Keratinocyte (primary cell): ENCODE measurements around the gene FARP2. TPM values are rescaled to one million over a fixed set of nuclear protein-coding genes. Genes with fewer than 3 reads are reported as not detected.

Experiments used
- DNase-seq: peaks from one replicate; pipeline ENCODE4 v3.0.0-alpha.2; 2011; ENCODE audit warnings: low read depth, missing footprints, low spot score
- FAIRE-seq: peaks from 2 replicates; lab custom pipeline; 2011; peaks lifted over from hg19 to GRCh38; lab: Jason Lieb, UNC
- H2AFZ ChIP-seq: 2 replicates; pipeline ENCODE4 v1.6.0; 2012; ENCODE audit warnings: low read length, control low read depth, inconsistent platforms; ENCODE audit not compliant: control insufficient read depth
- H3K27ac ChIP-seq: 2 replicates; pipeline ENCODE4 v1.5.1; 2011; ENCODE audit warnings: low read length; ENCODE audit not compliant: control insufficient read depth, insufficient read depth
- H3K27me3 ChIP-seq: 3 replicates; pipeline ENCODE4 v1.6.0; 2011; ENCODE audit warnings: low read length; ENCODE audit not compliant: control insufficient read depth, insufficient read depth; ENCODE audit errors: extremely low read depth
- H3K36me3 ChIP-seq, 2 experiments: 2 replicates in 1 of 2; 3 replicates in 1 of 2; pipeline ENCODE4 v1.5.1; 2011; ENCODE audit warnings: low read length in 2 of 2, mild to moderate bottlenecking in 1 of 2; ENCODE audit not compliant: control insufficient read depth in 2 of 2, insufficient read depth in 2 of 2; ENCODE audit errors: extremely low read depth in 1 of 2
- H3K4me1 ChIP-seq: 3 replicates; pipeline ENCODE4 v1.5.1; 2011; ENCODE audit warnings: low read length; ENCODE audit not compliant: control insufficient read depth, insufficient read depth; ENCODE audit errors: extremely low read depth
- H3K4me2 ChIP-seq: 3 replicates; pipeline ENCODE4 v1.6.0; 2011; ENCODE audit warnings: low read depth, low read length; ENCODE audit not compliant: control insufficient read depth, insufficient read depth; ENCODE audit errors: extremely low read depth
- H3K4me3 ChIP-seq, 3 experiments: fragments of 200-600 bp in 1 of 3; sonication (generic) in 1 of 3; 2 replicates in 2 of 3; 3 replicates in 1 of 3; pipeline ENCODE4 v1.5.1; 2011 to 2016; ENCODE audit warnings: low read length in 3 of 3, mild to moderate bottlenecking in 3 of 3, control low read depth in 2 of 3, inconsistent platforms in 1 of 3, low read depth in 1 of 3, mixed read lengths in 1 of 3, mixed run types in 1 of 3, moderate library complexity in 1 of 3; ENCODE audit not compliant: control insufficient read depth in 2 of 3, insufficient read depth in 2 of 3; ENCODE audit errors: extremely low read depth in 1 of 3
- H3K79me2 ChIP-seq: 2 replicates; pipeline ENCODE4 v1.6.0; 2012; ENCODE audit warnings: low read length; ENCODE audit not compliant: control insufficient read depth, insufficient read depth
- H3K9ac ChIP-seq: 3 replicates; pipeline ENCODE4 v1.6.0; 2011; ENCODE audit warnings: low read length; ENCODE audit not compliant: control insufficient read depth, insufficient read depth; ENCODE audit errors: extremely low read depth
- H3K9me1 ChIP-seq: 3 replicates; pipeline ENCODE4 v1.6.0; 2011; ENCODE audit warnings: low read length; ENCODE audit not compliant: control insufficient read depth, insufficient read depth; ENCODE audit errors: extremely low read depth
- H3K9me3 ChIP-seq: 2 replicates; pipeline ENCODE4 v1.5.1; 2012; ENCODE audit warnings: low read depth, low read length; ENCODE audit not compliant: control insufficient read depth
- H4K20me1 ChIP-seq: 3 replicates; pipeline ENCODE4 v1.6.0; 2011; ENCODE audit warnings: low read length; ENCODE audit not compliant: control insufficient read depth, insufficient read depth; ENCODE audit errors: extremely low read depth
- EZH2 ChIP-seq: IDR thresholded peaks from one replicate; pipeline ENCODE4 v1.6.1; 2012; ENCODE audit warnings: inconsistent platforms, mild to moderate bottlenecking, low read length, moderate library complexity
- dilution Hi-C: fragments of 300-500 bp; cut with MboI; formaldehyde crosslinking; loops from one replicate; pipeline ENCODE4 v1.7.0; 2020; ENCODE audit warnings: low sequenced_read_pairs; ENCODE audit not compliant: extremely low pct_ligation_motif_present
- polyA plus RNA-seq, 5 experiments: library from polyadenylated mRNA; depleted of rRNA in 3 of 5; stranded (reverse) in 3 of 5; stranded (forward) in 1 of 5; unstranded in 1 of 5; fragments of >200 nt; gene quantifications; 1 replicate in 1 of 5; 2 replicates in 3 of 5; 3 replicates in 1 of 5; pipeline versions ENCODE4 v1.2.1 to v1.2.3, GENCODE V29; 2011 to 2012; ENCODE audit warnings: missing spikeins in 2 of 5, low read depth in 1 of 5, low replicate concordance in 1 of 5
- TF ChIP-seq, protein P1 (sequence below), 3 experiments: IDR thresholded peaks in 1 of 3; conservative IDR thresholded peaks in 1 of 3; optimal IDR thresholded peaks in 1 of 3; 2 replicates in 2 of 3; 3 replicates in 1 of 3; pipeline versions ENCODE3 to v1.5.1; 2011; ENCODE audit warnings: low read length in 3 of 3, mild to moderate bottlenecking in 3 of 3, moderate library complexity in 2 of 3, control low read depth in 1 of 3, inconsistent platforms in 1 of 3; ENCODE audit not compliant: insufficient read depth in 2 of 3; ENCODE audit errors: extremely low read depth in 1 of 3

The FARP2 gene
- polyA plus RNA-seq, 1 donor (not counting 4 experiments of a cell fraction or from before 2014, with no cell fraction given): 39.3 TPM

DNA sequence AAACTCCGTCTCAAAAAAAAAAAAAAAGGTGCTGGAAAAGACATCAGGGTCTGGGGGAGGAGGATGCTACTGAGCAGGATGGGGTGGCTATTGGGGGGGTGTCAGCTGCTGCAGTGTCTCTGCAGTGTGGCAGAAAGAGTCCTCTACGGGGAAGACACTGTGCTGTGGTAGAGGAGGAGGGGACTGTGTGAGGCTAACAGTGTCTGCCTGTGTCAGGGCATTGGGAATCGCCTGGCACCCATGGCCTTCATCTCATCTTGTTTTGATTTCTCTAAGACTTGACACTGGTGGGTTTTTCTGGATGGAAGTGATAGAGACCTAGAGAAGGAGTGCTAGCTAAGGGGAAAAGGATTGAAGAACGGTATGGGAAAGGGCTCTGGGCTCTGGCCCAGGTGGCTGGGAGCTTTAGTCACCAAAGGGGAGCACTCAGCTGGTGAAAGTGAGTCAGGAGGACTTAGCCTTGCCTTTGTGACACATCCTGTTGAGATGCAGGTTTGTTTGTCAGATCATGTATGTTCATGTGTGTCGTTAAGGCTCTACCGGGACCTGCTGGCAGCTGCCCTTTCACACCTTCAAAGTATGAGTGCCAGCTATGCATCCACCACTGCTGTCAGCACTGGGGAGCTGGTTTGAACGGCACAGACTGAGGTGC is 58.0 kb downstream of the FARP2 start:
- no peak for DNase-seq
- FAIRE-seq: no peak
- dilution Hi-C loops: no loop called here

DNA sequence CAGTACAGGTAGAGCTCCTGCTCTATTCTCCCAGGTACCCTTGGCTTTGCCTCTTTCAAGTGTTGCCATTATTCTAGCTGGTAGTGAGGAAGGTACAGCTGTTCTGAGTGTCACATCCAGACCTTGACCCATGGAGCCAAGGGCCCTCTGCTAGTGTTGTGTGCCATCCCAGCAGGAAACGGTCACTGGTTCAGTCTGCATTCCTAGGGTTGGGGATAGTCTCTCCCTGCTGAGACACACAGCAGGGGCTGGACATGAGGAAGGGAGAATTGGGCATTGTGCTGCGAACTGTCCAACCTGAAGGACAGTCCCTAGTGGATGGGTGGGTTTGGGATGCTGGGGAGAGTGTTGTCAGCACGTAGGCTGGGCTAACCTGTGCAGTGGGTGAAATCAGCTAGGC is 59.1 kb downstream of the FARP2 start:
- Histone ChIP-seq H3K79me2 (no peaks in the 10 kb centered on the region), H3K36me3 (peaks cover 32 to 39% of the 10 kb centered on the region in 2 experiments), H3K4me2 (no peak overlapping the region), H4K20me1 (peaks cover 3% of the 10 kb centered on the region), H2AFZ (no peak overlapping the region), H3K27ac (no peak overlapping the region), H3K9ac (no peak overlapping the region), H3K4me3 (no peak overlapping the region), H3K4me1 (no peaks in the 10 kb centered on the region), H3K9me1 (no peaks in the 10 kb centered on the region), H3K27me3 (no peaks in the 10 kb centered on the region), H3K9me3 (no peaks in the 10 kb centered on the region)
- DNase-seq: no peak
- FAIRE-seq: no peak
- dilution Hi-C loops: no loop called here
- TF ChIP-seq, protein P1, sequence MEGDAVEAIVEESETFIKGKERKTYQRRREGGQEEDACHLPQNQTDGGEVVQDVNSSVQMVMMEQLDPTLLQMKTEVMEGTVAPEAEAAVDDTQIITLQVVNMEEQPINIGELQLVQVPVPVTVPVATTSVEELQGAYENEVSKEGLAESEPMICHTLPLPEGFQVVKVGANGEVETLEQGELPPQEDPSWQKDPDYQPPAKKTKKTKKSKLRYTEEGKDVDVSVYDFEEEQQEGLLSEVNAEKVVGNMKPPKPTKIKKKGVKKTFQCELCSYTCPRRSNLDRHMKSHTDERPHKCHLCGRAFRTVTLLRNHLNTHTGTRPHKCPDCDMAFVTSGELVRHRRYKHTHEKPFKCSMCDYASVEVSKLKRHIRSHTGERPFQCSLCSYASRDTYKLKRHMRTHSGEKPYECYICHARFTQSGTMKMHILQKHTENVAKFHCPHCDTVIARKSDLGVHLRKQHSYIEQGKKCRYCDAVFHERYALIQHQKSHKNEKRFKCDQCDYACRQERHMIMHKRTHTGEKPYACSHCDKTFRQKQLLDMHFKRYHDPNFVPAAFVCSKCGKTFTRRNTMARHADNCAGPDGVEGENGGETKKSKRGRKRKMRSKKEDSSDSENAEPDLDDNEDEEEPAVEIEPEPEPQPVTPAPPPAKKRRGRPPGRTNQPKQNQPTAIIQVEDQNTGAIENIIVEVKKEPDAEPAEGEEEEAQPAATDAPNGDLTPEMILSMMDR (optimal IDR thresholded peaks at IDR 0.05 in 1 of 3, IDR thresholded peaks at IDR 0.05 in 1 of 3, conservative IDR thresholded peaks at IDR 0.05 in 1 of 3; ENCODE audit: extremely low read depth in 1 of 3, insufficient read depth in 2 of 3, low read length in 3 of 3): no peak
- TF ChIP-seq EZH2: no peak

More for the DNA sequence above, 58.0 kb downstream of the FARP2 start:
- Histone ChIP-seq H3K4me3 (no peak overlapping the region), H4K20me1 (peaks cover 3% of the 10 kb centered on the region), H3K9me3 (no peaks in the 10 kb centered on the region), H3K9me1 (no peaks in the 10 kb centered on the region), H3K4me1 (no peaks in the 10 kb centered on the region), H3K36me3 (peaks cover 29 to 39% of the 10 kb centered on the region in 2 experiments), H2AFZ (no peak overlapping the region), H3K79me2 (no peaks in the 10 kb centered on the region), H3K9ac (no peak overlapping the region), H3K27ac (no peak overlapping the region), H3K4me2 (no peak overlapping the region), H3K27me3 (no peaks in the 10 kb centered on the region)
- TF ChIP-seq, protein P1 (optimal IDR thresholded peaks at IDR 0.05 in 1 of 3, IDR thresholded peaks at IDR 0.05 in 1 of 3, conservative IDR thresholded peaks at IDR 0.05 in 1 of 3; ENCODE audit: extremely low read depth in 1 of 3, insufficient read depth in 2 of 3, low read length in 3 of 3): no peak
- TF ChIP-seq EZH2: no peak
